Measurements from ENCODE around the gene RIPPLY3. TPM values are rescaled to one million over a fixed set of nuclear protein-coding genes. Genes with fewer than 3 reads are reported as not detected.
A peak's percentile ranks its signal among the peaks of the same experiment; 100 is the strongest.

Gene RIPPLY3
- polyA plus RNA-seq, 1 donor (not counting 4 experiments of a cell fraction or from before 2014, with no cell fraction given), result 0.05 TPM

- H3K79me2 ChIP-seq (ENCODE audit: control insufficient read depth, insufficient read depth, low read length), result no peaks in the 10 kb centered on the region
- H3K4me2 ChIP-seq (ENCODE audit: control insufficient read depth, extremely low read depth, insufficient read depth, low read depth, low read length), result peak overlapping the region; percentile 75
- peak overlapping the region in 2 of 3 experiments; percentile 32 to 59 for H3K4me3 ChIP-seq (ENCODE audit: control insufficient read depth in 2 of 3, extremely low read depth in 1 of 3, insufficient read depth in 2 of 3, low read depth in 1 of 3, low read length in 3 of 3)
- peak overlapping the region; percentile 66 for H2AFZ ChIP-seq (ENCODE audit: control insufficient read depth, low read length)
- TF ChIP-seq EZH2 (IDR thresholded peaks at IDR 0.05; ENCODE audit: low read length) (no peak), CTCF (optimal IDR thresholded peaks at IDR 0.05 in 1 of 3, IDR thresholded peaks at IDR 0.05 in 1 of 3, conservative IDR thresholded peaks at IDR 0.05 in 1 of 3; ENCODE audit: extremely low read depth in 1 of 3, insufficient read depth in 2 of 3, low read length in 3 of 3) (no peak)
- H3K4me1 ChIP-seq (ENCODE audit: control insufficient read depth, extremely low read depth, insufficient read depth, low read length), result peaks cover 5% of the 10 kb centered on the region
- H3K9me3 ChIP-seq (ENCODE audit: control insufficient read depth, low read depth, low read length), result no peaks in the 10 kb centered on the region
- H4K20me1 ChIP-seq (ENCODE audit: control insufficient read depth, extremely low read depth, insufficient read depth, low read length), result no peaks in the 10 kb centered on the region
- no peaks in the 10 kb centered on the region for H3K27me3 ChIP-seq (ENCODE audit: control insufficient read depth, extremely low read depth, insufficient read depth, low read length)
- no peaks in the 10 kb centered on the region for H3K9me1 ChIP-seq (ENCODE audit: control insufficient read depth, extremely low read depth, insufficient read depth, low read length)
- H3K27ac ChIP-seq (ENCODE audit: control insufficient read depth, insufficient read depth, low read length), result no peak overlapping the region
- no peaks in the 10 kb centered on the region for H3K36me3 ChIP-seq (ENCODE audit: control insufficient read depth in 2 of 2, extremely low read depth in 1 of 2, insufficient read depth in 2 of 2, low read length in 2 of 2)
- H3K9ac ChIP-seq (ENCODE audit: control insufficient read depth, extremely low read depth, insufficient read depth, low read length), result peak overlapping the region; percentile 60
- DNase-seq (ENCODE audit: low read depth, low spot score), result no peak
- no peak for FAIRE-seq
- dilution Hi-C loops (cut with MboI; ENCODE audit: extremely low pct_ligation_motif_present, low sequenced_read_pairs), result no loop called here
Measured at GRCh38 chr21:36981049-36981391, 25.5 kb upstream of the RIPPLY3 start.

- Histone ChIP-seq H2AFZ (ENCODE audit: control insufficient read depth, low read length) (no peak overlapping the region), H3K9me1 (ENCODE audit: control insufficient read depth, extremely low read depth, insufficient read depth, low read length) (no peaks in the 10 kb centered on the region), H3K4me2 (ENCODE audit: control insufficient read depth, extremely low read depth, insufficient read depth, low read depth, low read length) (no peak overlapping the region), H3K9ac (ENCODE audit: control insufficient read depth, extremely low read depth, insufficient read depth, low read length) (no peak overlapping the region), H3K9me3 (ENCODE audit: control insufficient read depth, low read depth, low read length) (no peaks in the 10 kb centered on the region), H3K79me2 (ENCODE audit: control insufficient read depth, insufficient read depth, low read length) (no peaks in the 10 kb centered on the region), H4K20me1 (ENCODE audit: control insufficient read depth, extremely low read depth, insufficient read depth, low read length) (no peaks in the 10 kb centered on the region), H3K36me3 (ENCODE audit: control insufficient read depth in 2 of 2, extremely low read depth in 1 of 2, insufficient read depth in 2 of 2, low read length in 2 of 2) (no peaks in the 10 kb centered on the region), H3K27ac (ENCODE audit: control insufficient read depth, insufficient read depth, low read length) (no peak overlapping the region), H3K4me3 (ENCODE audit: control insufficient read depth in 2 of 3, extremely low read depth in 1 of 3, insufficient read depth in 2 of 3, low read depth in 1 of 3, low read length in 3 of 3) (no peak overlapping the region), H3K4me1 (ENCODE audit: control insufficient read depth, extremely low read depth, insufficient read depth, low read length) (peaks cover 5% of the 10 kb centered on the region), H3K27me3 (ENCODE audit: control insufficient read depth, extremely low read depth, insufficient read depth, low read length) (no peaks in the 10 kb centered on the region)
- FAIRE-seq (no peak), DNase-seq (ENCODE audit: low read depth, low spot score) (no peak)
- TF ChIP-seq EZH2 (IDR thresholded peaks at IDR 0.05; ENCODE audit: low read length) (no peak), CTCF (optimal IDR thresholded peaks at IDR 0.05 in 1 of 3, IDR thresholded peaks at IDR 0.05 in 1 of 3, conservative IDR thresholded peaks at IDR 0.05 in 1 of 3; ENCODE audit: extremely low read depth in 1 of 3, insufficient read depth in 2 of 3, low read length in 3 of 3) (no peak)
- dilution Hi-C loops (cut with MboI; ENCODE audit: extremely low pct_ligation_motif_present, low sequenced_read_pairs), result no loop called here
Measured at GRCh38 chr21:36981977-36982700, 24.4 kb upstream of the RIPPLY3 start.

All from keratinocyte (primary cell).